ENCODE measurements around the gene SLC51A. TPM values are rescaled to one million over a fixed set of nuclear protein-coding genes. Genes with fewer than 3 reads are reported as not detected.
A peak's percentile ranks its signal among the peaks of the same experiment; 100 is the strongest.

Gene SLC51A
- total and polyA plus RNA-seq, 9 of the 15 experiments (the other 6 are each of a cell fraction or from before 2014, with no cell fraction given), result 0.35 to 0.38 TPM; not detected in 7

DNA sequence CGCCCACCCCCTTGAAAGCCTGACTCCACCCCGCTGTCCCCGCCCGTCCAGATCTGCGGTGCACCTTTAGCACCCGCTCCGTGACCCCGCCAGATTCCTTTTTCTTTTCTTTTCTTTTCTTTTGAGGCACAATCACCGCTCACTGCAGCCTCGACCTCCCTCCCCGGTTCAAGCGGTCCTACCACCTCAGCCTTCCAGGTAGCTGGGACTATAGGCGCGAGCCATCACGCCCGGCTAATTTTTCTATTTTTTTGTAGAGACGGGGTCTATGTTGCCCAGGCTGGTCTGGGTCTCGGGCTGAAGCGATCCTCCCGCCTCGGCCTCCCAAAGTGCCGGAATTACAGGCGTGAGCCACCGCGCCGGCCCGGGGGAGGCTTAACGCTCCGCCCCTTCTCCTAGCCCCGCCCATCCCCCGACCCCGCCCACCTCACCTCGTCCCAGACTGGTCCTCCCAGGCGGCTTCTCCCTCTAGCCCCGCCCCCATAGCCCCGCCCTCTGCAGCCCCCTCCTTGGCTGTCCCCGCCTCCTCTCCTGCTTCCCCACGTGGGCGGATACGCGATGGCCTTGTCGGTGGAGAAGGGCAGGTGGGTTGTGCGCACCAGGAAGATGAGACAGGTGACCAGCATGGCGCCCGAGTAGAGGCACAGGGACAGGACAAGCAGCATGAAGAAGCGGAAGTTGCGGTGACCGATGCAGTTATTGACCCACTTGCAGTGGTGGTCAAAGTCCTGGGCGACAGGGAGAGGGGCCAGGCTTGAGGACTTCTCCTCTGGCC is 8.3 kb upstream of the SLC51A start (continued):
- TF ChIP-seq, protein P1, sequence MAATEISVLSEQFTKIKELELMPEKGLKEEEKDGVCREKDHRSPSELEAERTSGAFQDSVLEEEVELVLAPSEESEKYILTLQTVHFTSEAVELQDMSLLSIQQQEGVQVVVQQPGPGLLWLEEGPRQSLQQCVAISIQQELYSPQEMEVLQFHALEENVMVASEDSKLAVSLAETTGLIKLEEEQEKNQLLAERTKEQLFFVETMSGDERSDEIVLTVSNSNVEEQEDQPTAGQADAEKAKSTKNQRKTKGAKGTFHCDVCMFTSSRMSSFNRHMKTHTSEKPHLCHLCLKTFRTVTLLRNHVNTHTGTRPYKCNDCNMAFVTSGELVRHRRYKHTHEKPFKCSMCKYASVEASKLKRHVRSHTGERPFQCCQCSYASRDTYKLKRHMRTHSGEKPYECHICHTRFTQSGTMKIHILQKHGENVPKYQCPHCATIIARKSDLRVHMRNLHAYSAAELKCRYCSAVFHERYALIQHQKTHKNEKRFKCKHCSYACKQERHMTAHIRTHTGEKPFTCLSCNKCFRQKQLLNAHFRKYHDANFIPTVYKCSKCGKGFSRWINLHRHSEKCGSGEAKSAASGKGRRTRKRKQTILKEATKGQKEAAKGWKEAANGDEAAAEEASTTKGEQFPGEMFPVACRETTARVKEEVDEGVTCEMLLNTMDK (IDR thresholded peaks at IDR 0.05; ENCODE audit: borderline replicate concordance, insufficient read depth, low read depth, low read length, poor library complexity, severe bottlenecking), result no peak
- TF ChIP-seq MAZ (CRISPR knock-in tag; conservative IDR thresholded peaks at IDR 0.05 in 1 of 2, IDR thresholded peaks at IDR 0.05 in 1 of 2) (peak in 1 of 2 experiments; percentile 72; a peak in 2 of 4 replicates), NCOA6 (IDR thresholded peaks at IDR 0.05) (no peak), TEAD2 (tag; IDR thresholded peaks at IDR 0.05) (no peak), ESRRA (IDR thresholded peaks at IDR 0.05; ENCODE audit: borderline replicate concordance, low read depth) (0 out of 2 replicates have a peak, but pooled peaks have one; percentile 9), MCM5 (IDR thresholded peaks at IDR 0.05; ENCODE audit: low read depth) (no peak), LARP7 (IDR thresholded peaks at IDR 0.05) (peak; percentile 72; the same call in 1 of the 2 replicates), SP2 (IDR thresholded peaks at IDR 0.05; ENCODE audit: extremely low read depth, low read depth, low read length, poor library complexity, severe bottlenecking) (peak; percentile 1), ZNF707 (CRISPR knock-in tag; conservative IDR thresholded peaks at IDR 0.05) (no peak), POLR2AphosphoS5 (IDR thresholded peaks at IDR 0.05; ENCODE audit: control insufficient read depth, insufficient read depth, low read depth, low read length) (no peak)
- TF ChIP-seq, protein P2, sequence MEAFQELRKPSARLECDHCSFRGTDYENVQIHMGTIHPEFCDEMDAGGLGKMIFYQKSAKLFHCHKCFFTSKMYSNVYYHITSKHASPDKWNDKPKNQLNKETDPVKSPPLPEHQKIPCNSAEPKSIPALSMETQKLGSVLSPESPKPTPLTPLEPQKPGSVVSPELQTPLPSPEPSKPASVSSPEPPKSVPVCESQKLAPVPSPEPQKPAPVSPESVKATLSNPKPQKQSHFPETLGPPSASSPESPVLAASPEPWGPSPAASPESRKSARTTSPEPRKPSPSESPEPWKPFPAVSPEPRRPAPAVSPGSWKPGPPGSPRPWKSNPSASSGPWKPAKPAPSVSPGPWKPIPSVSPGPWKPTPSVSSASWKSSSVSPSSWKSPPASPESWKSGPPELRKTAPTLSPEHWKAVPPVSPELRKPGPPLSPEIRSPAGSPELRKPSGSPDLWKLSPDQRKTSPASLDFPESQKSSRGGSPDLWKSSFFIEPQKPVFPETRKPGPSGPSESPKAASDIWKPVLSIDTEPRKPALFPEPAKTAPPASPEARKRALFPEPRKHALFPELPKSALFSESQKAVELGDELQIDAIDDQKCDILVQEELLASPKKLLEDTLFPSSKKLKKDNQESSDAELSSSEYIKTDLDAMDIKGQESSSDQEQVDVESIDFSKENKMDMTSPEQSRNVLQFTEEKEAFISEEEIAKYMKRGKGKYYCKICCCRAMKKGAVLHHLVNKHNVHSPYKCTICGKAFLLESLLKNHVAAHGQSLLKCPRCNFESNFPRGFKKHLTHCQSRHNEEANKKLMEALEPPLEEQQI (IDR thresholded peaks at IDR 0.05), result no peak
- TF ChIP-seq, protein P3, sequence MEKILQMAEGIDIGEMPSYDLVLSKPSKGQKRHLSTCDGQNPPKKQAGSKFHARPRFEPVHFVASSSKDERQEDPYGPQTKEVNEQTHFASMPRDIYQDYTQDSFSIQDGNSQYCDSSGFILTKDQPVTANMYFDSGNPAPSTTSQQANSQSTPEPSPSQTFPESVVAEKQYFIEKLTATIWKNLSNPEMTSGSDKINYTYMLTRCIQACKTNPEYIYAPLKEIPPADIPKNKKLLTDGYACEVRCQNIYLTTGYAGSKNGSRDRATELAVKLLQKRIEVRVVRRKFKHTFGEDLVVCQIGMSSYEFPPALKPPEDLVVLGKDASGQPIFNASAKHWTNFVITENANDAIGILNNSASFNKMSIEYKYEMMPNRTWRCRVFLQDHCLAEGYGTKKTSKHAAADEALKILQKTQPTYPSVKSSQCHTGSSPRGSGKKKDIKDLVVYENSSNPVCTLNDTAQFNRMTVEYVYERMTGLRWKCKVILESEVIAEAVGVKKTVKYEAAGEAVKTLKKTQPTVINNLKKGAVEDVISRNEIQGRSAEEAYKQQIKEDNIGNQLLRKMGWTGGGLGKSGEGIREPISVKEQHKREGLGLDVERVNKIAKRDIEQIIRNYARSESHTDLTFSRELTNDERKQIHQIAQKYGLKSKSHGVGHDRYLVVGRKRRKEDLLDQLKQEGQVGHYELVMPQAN (IDR thresholded peaks at IDR 0.05; ENCODE audit: borderline replicate concordance), result peak; percentile 59
- TF ChIP-seq, protein P4, sequence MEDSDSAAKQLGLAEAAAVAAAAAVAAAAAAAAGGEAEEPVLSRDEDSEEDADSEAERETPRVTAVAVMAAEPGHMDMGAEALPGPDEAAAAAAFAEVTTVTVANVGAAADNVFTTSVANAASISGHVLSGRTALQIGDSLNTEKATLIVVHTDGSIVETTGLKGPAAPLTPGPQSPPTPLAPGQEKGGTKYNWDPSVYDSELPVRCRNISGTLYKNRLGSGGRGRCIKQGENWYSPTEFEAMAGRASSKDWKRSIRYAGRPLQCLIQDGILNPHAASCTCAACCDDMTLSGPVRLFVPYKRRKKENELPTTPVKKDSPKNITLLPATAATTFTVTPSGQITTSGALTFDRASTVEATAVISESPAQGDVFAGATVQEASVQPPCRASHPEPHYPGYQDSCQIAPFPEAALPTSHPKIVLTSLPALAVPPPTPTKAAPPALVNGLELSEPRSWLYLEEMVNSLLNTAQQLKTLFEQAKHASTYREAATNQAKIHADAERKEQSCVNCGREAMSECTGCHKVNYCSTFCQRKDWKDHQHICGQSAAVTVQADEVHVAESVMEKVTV (CRISPR knock-in tag; IDR thresholded peaks at IDR 0.05), result no peak
- TF ChIP-seq, protein P5, sequence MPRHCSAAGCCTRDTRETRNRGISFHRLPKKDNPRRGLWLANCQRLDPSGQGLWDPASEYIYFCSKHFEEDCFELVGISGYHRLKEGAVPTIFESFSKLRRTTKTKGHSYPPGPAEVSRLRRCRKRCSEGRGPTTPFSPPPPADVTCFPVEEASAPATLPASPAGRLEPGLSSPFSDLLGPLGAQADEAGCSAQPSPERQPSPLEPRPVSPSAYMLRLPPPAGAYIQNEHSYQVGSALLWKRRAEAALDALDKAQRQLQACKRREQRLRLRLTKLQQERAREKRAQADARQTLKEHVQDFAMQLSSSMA (CRISPR knock-in tag; IDR thresholded peaks at IDR 0.05), result no peak

Measured in K562 (cell line).